Astrocyte (in vitro differentiated cells and primary cell): Measurements from ENCODE around the gene PIGQ. TPM values are rescaled to one million over a fixed set of nuclear protein-coding genes. Genes with fewer than 3 reads are reported as not detected.

ENCODE experiments used
- DNase-seq: peaks from one replicate; pipeline ENCODE4 v3.0.0-alpha.2; 2010; ENCODE audit warnings: low read depth
- FAIRE-seq: peaks from 2 replicates; lab custom pipeline; 2011; peaks lifted over from hg19 to GRCh38; lab: Jason Lieb, UNC
- H2AFZ ChIP-seq: 2 replicates; pipeline ENCODE4 v1.6.0; 2012; ENCODE audit warnings: low read depth, low read length, inconsistent platforms
- H3K27ac ChIP-seq: 2 replicates; pipeline ENCODE4 v1.5.1; 2011; ENCODE audit warnings: low read depth, low read length, inconsistent platforms
- H3K27me3 ChIP-seq: 2 replicates; pipeline ENCODE4 v1.6.0; 2011; ENCODE audit warnings: low read length, inconsistent platforms; ENCODE audit not compliant: insufficient read depth
- H3K36me3 ChIP-seq: 2 replicates; pipeline ENCODE4 v1.5.1; 2011; ENCODE audit warnings: low read length, inconsistent platforms; ENCODE audit not compliant: insufficient read depth
- H3K4me1 ChIP-seq: 2 replicates; pipeline ENCODE4 v1.5.1; 2011; ENCODE audit warnings: low read length, inconsistent platforms; ENCODE audit not compliant: insufficient read depth
- H3K4me2 ChIP-seq: 2 replicates; pipeline ENCODE4 v1.6.0; 2012; ENCODE audit warnings: low read length, inconsistent platforms
- H3K4me3 ChIP-seq: 2 replicates; pipeline ENCODE4 v1.5.1; 2011; ENCODE audit warnings: low read depth, mild to moderate bottlenecking, low read length, inconsistent platforms; ENCODE audit not compliant: insufficient read depth
- H3K79me2 ChIP-seq: 2 replicates; pipeline ENCODE4 v1.6.0; 2012; ENCODE audit warnings: mild to moderate bottlenecking, low read length, inconsistent platforms; ENCODE audit not compliant: insufficient read depth
- H3K9ac ChIP-seq: 2 replicates; pipeline ENCODE4 v1.6.0; 2012; ENCODE audit warnings: mild to moderate bottlenecking, low read length, inconsistent platforms
- H3K9me3 ChIP-seq: 2 replicates; pipeline ENCODE4 v1.5.1; 2012; ENCODE audit warnings: low read depth, mild to moderate bottlenecking, low read length, inconsistent platforms; ENCODE audit not compliant: insufficient read depth
- H4K20me1 ChIP-seq: 2 replicates; pipeline ENCODE4 v1.6.0; 2012; ENCODE audit warnings: low read length, inconsistent platforms; ENCODE audit not compliant: insufficient read depth
- H3K27ac Mint-ChIP-seq: one replicate; pipeline ENCODE4 v1.8.0; 2021; ENCODE audit warnings: mild to moderate bottlenecking, mixed read lengths; ENCODE audit not compliant: unreplicated experiment
- H3K27me3 Mint-ChIP-seq: one replicate; pipeline ENCODE4 v1.8.0; 2021; ENCODE audit warnings: low read depth, mixed read lengths; ENCODE audit not compliant: unreplicated experiment
- H3K36me3 Mint-ChIP-seq: one replicate; pipeline ENCODE4 v1.8.0; 2021; ENCODE audit warnings: low read depth, mixed read lengths; ENCODE audit not compliant: unreplicated experiment
- H3K4me1 Mint-ChIP-seq: one replicate; pipeline ENCODE4 v1.8.0; 2021; ENCODE audit warnings: low read depth, mixed read lengths; ENCODE audit not compliant: unreplicated experiment
- H3K4me3 Mint-ChIP-seq: one replicate; pipeline ENCODE4 v1.8.0; 2021; ENCODE audit warnings: mild to moderate bottlenecking, moderate library complexity, mixed read lengths; ENCODE audit not compliant: unreplicated experiment
- H3K9me3 Mint-ChIP-seq: one replicate; pipeline ENCODE4 v1.8.0; 2021; ENCODE audit warnings: mild to moderate bottlenecking, mixed read lengths; ENCODE audit not compliant: unreplicated experiment
- EZH2 ChIP-seq: IDR thresholded peaks from 2 replicates; pipeline ENCODE4 v1.6.1; 2012; ENCODE audit warnings: mild to moderate bottlenecking, low read length, inconsistent platforms; ENCODE audit not compliant: insufficient read depth
- total RNA-seq: library from RNA; stranded (reverse); gene quantifications from 2 replicates; pipeline ENCODE4 v1.2.1, GENCODE V29; 2021
- TF ChIP-seq, protein P1 (sequence below): IDR thresholded peaks from 2 replicates; pipeline ENCODE4 v1.5.1; 2011; ENCODE audit warnings: low read depth, mild to moderate bottlenecking, inconsistent platforms, low read length, moderate library complexity; ENCODE audit not compliant: insufficient read depth

PIGQ gene
- total RNA-seq, 1 donor from 2014 or later = 22.4 TPM

- H3K4me1 Mint-ChIP-seq = no peaks in the 10 kb centered on the region
- H3K9me3 ChIP-seq = no peaks in the 10 kb centered on the region
- peaks cover 2% of the 10 kb centered on the region for H3K79me2 ChIP-seq
- H3K27ac ChIP-seq = no peak overlapping the region
- FAIRE-seq = no peak
- H3K4me2 ChIP-seq = no peak overlapping the region
- no peak overlapping the region for H3K9ac ChIP-seq
- peaks cover 17% of the 10 kb centered on the region for H4K20me1 ChIP-seq
- H3K27me3 ChIP-seq = no peaks in the 10 kb centered on the region
- no peak for DNase-seq
- H2AFZ ChIP-seq = no peak overlapping the region
- H3K27me3 Mint-ChIP-seq = no peaks in the 10 kb centered on the region
- H3K27ac Mint-ChIP-seq = no peak overlapping the region
- TF ChIP-seq, protein P1, sequence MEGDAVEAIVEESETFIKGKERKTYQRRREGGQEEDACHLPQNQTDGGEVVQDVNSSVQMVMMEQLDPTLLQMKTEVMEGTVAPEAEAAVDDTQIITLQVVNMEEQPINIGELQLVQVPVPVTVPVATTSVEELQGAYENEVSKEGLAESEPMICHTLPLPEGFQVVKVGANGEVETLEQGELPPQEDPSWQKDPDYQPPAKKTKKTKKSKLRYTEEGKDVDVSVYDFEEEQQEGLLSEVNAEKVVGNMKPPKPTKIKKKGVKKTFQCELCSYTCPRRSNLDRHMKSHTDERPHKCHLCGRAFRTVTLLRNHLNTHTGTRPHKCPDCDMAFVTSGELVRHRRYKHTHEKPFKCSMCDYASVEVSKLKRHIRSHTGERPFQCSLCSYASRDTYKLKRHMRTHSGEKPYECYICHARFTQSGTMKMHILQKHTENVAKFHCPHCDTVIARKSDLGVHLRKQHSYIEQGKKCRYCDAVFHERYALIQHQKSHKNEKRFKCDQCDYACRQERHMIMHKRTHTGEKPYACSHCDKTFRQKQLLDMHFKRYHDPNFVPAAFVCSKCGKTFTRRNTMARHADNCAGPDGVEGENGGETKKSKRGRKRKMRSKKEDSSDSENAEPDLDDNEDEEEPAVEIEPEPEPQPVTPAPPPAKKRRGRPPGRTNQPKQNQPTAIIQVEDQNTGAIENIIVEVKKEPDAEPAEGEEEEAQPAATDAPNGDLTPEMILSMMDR = no peak
- no peaks in the 10 kb centered on the region for H3K9me3 Mint-ChIP-seq
- H3K4me3 ChIP-seq = no peak overlapping the region
- no peaks in the 10 kb centered on the region for H3K36me3 Mint-ChIP-seq
- no peak overlapping the region for H3K4me3 Mint-ChIP-seq
- no peaks in the 10 kb centered on the region for H3K4me1 ChIP-seq
- no peaks in the 10 kb centered on the region for H3K36me3 ChIP-seq
Measured at GRCh38 chr16:582218-582613, 12.4 kb downstream of the PIGQ start.

DNA sequence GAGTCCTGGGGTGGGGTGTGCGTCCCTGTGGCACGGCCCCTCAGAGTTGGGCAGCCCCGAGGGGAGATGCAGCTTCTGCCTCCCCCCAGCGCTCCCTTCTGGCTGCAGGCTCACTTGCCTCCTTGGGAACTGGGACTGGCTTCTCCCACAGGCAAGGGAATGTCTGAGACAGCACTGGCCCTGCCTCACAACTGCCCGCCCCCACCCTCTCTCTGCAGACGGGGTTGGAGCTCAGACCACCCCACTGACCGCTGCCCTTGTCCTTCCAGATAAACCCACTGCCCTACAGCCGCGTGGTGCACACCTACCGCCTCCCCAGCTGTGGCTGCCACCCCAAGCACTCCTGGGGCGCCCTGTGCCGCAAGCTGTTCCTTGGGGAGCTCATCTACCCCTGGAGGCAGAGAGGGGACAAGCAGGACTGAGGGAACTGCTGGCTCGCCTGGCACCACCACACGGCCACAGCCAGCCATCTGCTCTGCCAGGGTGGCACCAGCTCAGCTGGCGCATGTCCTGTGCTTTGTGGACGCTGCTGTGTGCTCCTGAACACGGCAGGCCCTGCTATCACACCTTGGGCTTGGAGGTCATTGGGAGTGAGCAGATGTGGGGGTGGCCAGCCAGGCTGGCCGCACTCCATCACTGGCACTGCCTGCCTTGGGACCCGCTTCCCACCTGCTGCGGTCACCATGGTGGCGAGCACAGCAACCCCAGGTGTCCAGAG, 13.0 kb downstream of the PIGQ start:
- DNase-seq = no peak

GRCh38 chr16:583470-583814, 13.7 kb downstream of the PIGQ start:
- H3K79me2 ChIP-seq = peaks cover 14% of the 10 kb centered on the region
- FAIRE-seq (no peak), DNase-seq (no peak)
- Mint-ChIP-seq H3K4me1 (peaks cover 4% of the 10 kb centered on the region), H3K27ac (no peak overlapping the region), H3K9me3 (no peaks in the 10 kb centered on the region), H3K4me3 (no peak overlapping the region), H3K36me3 (no peaks in the 10 kb centered on the region), H3K27me3 (no peaks in the 10 kb centered on the region)
- peaks cover 7% of the 10 kb centered on the region for H3K4me1 ChIP-seq
- H3K4me3 ChIP-seq = no peak overlapping the region
- no peaks in the 10 kb centered on the region for H3K36me3 ChIP-seq
- H3K27ac ChIP-seq = no peak overlapping the region
- H3K4me2 ChIP-seq = no peak overlapping the region
- TF ChIP-seq, protein P1 = no peak
- no peak for TF ChIP-seq EZH2
- no peak overlapping the region for H2AFZ ChIP-seq
- H3K27me3 ChIP-seq = no peaks in the 10 kb centered on the region
- no peak overlapping the region for H3K9ac ChIP-seq
- no peaks in the 10 kb centered on the region for H3K9me3 ChIP-seq
- peaks cover 23% of the 10 kb centered on the region for H4K20me1 ChIP-seq

More for the DNA sequence above, 13.0 kb downstream of the PIGQ start:
- Histone ChIP-seq H3K79me2 (peaks cover 8% of the 10 kb centered on the region), H3K4me2 (no peak overlapping the region), H3K4me3 (no peak overlapping the region), H3K36me3 (no peaks in the 10 kb centered on the region), H3K27me3 (no peaks in the 10 kb centered on the region), H4K20me1 (peaks cover 21% of the 10 kb centered on the region), H3K9ac (no peak overlapping the region), H3K27ac (no peak overlapping the region), H3K4me1 (peaks cover 2% of the 10 kb centered on the region), H2AFZ (no peak overlapping the region), H3K9me3 (no peaks in the 10 kb centered on the region)
- Mint-ChIP-seq H3K4me1 (peaks cover 2% of the 10 kb centered on the region), H3K36me3 (no peaks in the 10 kb centered on the region), H3K4me3 (no peak overlapping the region), H3K27me3 (no peaks in the 10 kb centered on the region), H3K27ac (no peak overlapping the region), H3K9me3 (no peaks in the 10 kb centered on the region)
- TF ChIP-seq, protein P1 = no peak
- TF ChIP-seq EZH2 = no peak
- no peak for FAIRE-seq
